ENCODE measurements around the gene MEIKIN. TPM values are rescaled to one million over a fixed set of nuclear protein-coding genes. Genes with fewer than 3 reads are reported as not detected.

The MEIKIN gene
- total and polyA plus RNA-seq, 2 donors (not counting 3 experiments of a cell fraction or from before 2014, with no cell fraction given): not detected

- TF ChIP-seq POLR2A (IDR thresholded peaks at IDR 0.05; ENCODE audit: low read depth, low read length): no peak
- no peak overlapping the region for H3K4me3 ChIP-seq (replicated peaks in 1 of 3; ENCODE audit: insufficient read depth in 1 of 3, low read depth in 1 of 3, low read length in 3 of 3)
- no peaks in the 10 kb centered on the region for H3K9me3 ChIP-seq (replicated peaks; ENCODE audit: control insufficient read depth, insufficient read depth, low read length)
- no peak overlapping the region for H3K9ac ChIP-seq (replicated peaks; ENCODE audit: extremely low read depth, insufficient read depth, low read length)
- no peak for FAIRE-seq
- no peak overlapping the region for H3K4me2 ChIP-seq (ENCODE audit: insufficient read depth, low read length)
- H4K20me1 ChIP-seq (replicated peaks; ENCODE audit: control insufficient read depth, extremely low read depth, insufficient read depth, low read length): no peaks in the 10 kb centered on the region
- H3K79me2 ChIP-seq (ENCODE audit: control insufficient read depth, insufficient read depth, low read length): no peaks in the 10 kb centered on the region
- CTCF ChIA-PET: no interaction called here
- no peak overlapping the region for H3K27ac ChIP-seq (ENCODE audit: insufficient read depth, low read depth, low read length)
- dilution Hi-C loops (cut with MboI; ENCODE audit: extremely low pct_ligation_motif_present, low sequenced_read_pairs): no loop called here
- H3K4me1 ChIP-seq (ENCODE audit: control insufficient read depth, extremely low read depth, insufficient read depth, low read length): peaks cover 5% of the 10 kb centered on the region
- H3K36me3 ChIP-seq (ENCODE audit: control insufficient read depth in 2 of 2, extremely low read depth in 1 of 2, insufficient read depth in 2 of 2, low read length in 2 of 2): no peaks in the 10 kb centered on the region
- POLR2A ChIA-PET: no interaction called here
- no peak for DNase-seq (ENCODE audit: low read depth, low spot score)
- H3K27me3 ChIP-seq (ENCODE audit: control insufficient read depth in 2 of 2, insufficient read depth in 2 of 2, low read length in 2 of 2): peaks cover 1 to 2% of the 10 kb centered on the region in 2 experiments
- intact Hi-C loops (cut with micrococcal nuclease): no loop called here
- BruUV-seq (replicated peaks): no TSS peak
- no peak overlapping the region for H2AFZ ChIP-seq (ENCODE audit: low read depth, low read length)
- H3K9me1 ChIP-seq (replicated peaks; ENCODE audit: control insufficient read depth, extremely low read depth, insufficient read depth, low read length): no peaks in the 10 kb centered on the region
These were observed 27.7 kb upstream of the MEIKIN start for GRCh38 chr5:131973089-131973712.

DNA sequence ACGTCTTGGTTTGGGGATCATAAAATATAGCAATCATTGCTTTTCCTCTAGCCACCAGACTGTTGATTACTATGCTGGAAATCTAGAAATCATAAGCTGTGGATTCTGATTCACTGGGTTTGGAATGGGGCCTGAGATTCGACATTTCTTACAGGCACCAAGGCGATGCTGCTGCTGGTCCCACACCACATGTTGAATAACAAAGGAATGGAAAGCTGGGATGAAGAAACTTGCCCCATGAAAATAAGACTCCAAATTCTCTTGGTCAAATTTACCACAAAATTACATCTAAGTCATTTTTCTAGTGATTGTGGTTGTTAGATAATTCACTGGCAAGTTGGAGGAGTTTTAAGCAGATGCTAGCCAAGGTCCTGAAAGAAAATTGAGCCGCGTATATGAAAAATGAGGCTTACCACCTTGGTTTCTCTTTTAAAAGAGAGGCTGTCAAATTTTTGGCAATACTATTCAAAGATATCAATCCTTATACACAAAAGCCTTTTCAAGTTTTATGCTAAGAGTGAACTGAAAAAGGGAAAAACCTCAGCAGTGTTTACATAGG, 23.0 kb upstream of the MEIKIN start:
- dilution Hi-C loops (cut with MboI; ENCODE audit: extremely low pct_ligation_motif_present, low sequenced_read_pairs): no loop called here
- no peak for FAIRE-seq
- BruUV-seq (replicated peaks): no TSS peak

More for the DNA sequence above, 23.0 kb upstream of the MEIKIN start:
- intact Hi-C loops (cut with micrococcal nuclease): no loop called here
- Histone ChIP-seq H3K9me3 (replicated peaks; ENCODE audit: control insufficient read depth, insufficient read depth, low read length) (no peaks in the 10 kb centered on the region), H3K27me3 (ENCODE audit: control insufficient read depth in 2 of 2, insufficient read depth in 2 of 2, low read length in 2 of 2) (peaks cover 1 to 2% of the 10 kb centered on the region in 2 experiments), H3K36me3 (ENCODE audit: control insufficient read depth in 2 of 2, extremely low read depth in 1 of 2, insufficient read depth in 2 of 2, low read length in 2 of 2) (no peaks in the 10 kb centered on the region), H2AFZ (ENCODE audit: low read depth, low read length) (no peak overlapping the region), H3K9me1 (replicated peaks; ENCODE audit: control insufficient read depth, extremely low read depth, insufficient read depth, low read length) (no peaks in the 10 kb centered on the region), H3K27ac (ENCODE audit: insufficient read depth, low read depth, low read length) (no peak overlapping the region), H3K79me2 (ENCODE audit: control insufficient read depth, insufficient read depth, low read length) (no peaks in the 10 kb centered on the region), H3K4me1 (ENCODE audit: control insufficient read depth, extremely low read depth, insufficient read depth, low read length) (no peaks in the 10 kb centered on the region), H3K9ac (replicated peaks; ENCODE audit: extremely low read depth, insufficient read depth, low read length) (no peak overlapping the region), H4K20me1 (replicated peaks; ENCODE audit: control insufficient read depth, extremely low read depth, insufficient read depth, low read length) (no peaks in the 10 kb centered on the region), H3K4me2 (ENCODE audit: insufficient read depth, low read length) (no peak overlapping the region), H3K4me3 (replicated peaks in 1 of 3; ENCODE audit: insufficient read depth in 1 of 3, low read depth in 1 of 3, low read length in 3 of 3) (no peak overlapping the region)
- POLR2A ChIA-PET: no interaction called here
- CTCF ChIA-PET: interaction anchor here (1.0 kb wide), 1 partner anchor 40 kb away, joined by 4 read pairs; no protein-coding TSS in a partner anchor
- DNase-seq (ENCODE audit: low read depth, low spot score): no peak
- TF ChIP-seq POLR2A (IDR thresholded peaks at IDR 0.05; ENCODE audit: low read depth, low read length) (no peak), POLR2AphosphoS5 (IDR thresholded peaks at IDR 0.05; ENCODE audit: insufficient read depth, low read depth, low read length) (no peak), MYC (IDR thresholded peaks at IDR 0.05; ENCODE audit: low read depth, low read length) (no peak), EZH2 (IDR thresholded peaks at IDR 0.05; ENCODE audit: borderline replicate concordance, low read depth, low read length, severe bottlenecking) (no peak)

Measured in endothelial cell of umbilical vein (primary cell).